Smooth muscle cell (in vitro differentiated cells): Measurements from ENCODE around the gene SUSD5. TPM values are rescaled to one million over a fixed set of nuclear protein-coding genes. Genes with fewer than 3 reads are reported as not detected.

Experiments used
- DNase-seq: peaks from one replicate; lab custom pipeline; 2025; ENCODE audit not compliant: unreplicated experiment; lab: John Stamatoyannopoulos, UW
- H2AFZ ChIP-seq: fragments of 200-600 bp; sonication (generic); 2 replicates; pipeline ENCODE4 v1.6.0; 2016; ENCODE audit warnings: antibody characterized with exemption, low read depth, mild to moderate bottlenecking
- H3F3A ChIP-seq: fragments of 200-600 bp; sonication (generic); 2 replicates; pipeline ENCODE4 v1.6.0; 2017; ENCODE audit warnings: antibody characterized with exemption, low read depth
- H3K27ac ChIP-seq: fragments of 200-600 bp; sonication (generic); 2 replicates; pipeline ENCODE4 v1.5.1; 2016; ENCODE audit warnings: low read depth, mild to moderate bottlenecking
- H3K27me3 ChIP-seq: fragments of 200-600 bp; sonication (generic); 2 replicates; pipeline ENCODE4 v1.6.1; 2016; ENCODE audit warnings: low read depth, mild to moderate bottlenecking
- H3K36me3 ChIP-seq: fragments of 200-600 bp; sonication (generic); 2 replicates; pipeline ENCODE4 v1.5.1; 2016; ENCODE audit warnings: low read depth
- H3K4me1 ChIP-seq: fragments of 200-600 bp; sonication (generic); 2 replicates; pipeline ENCODE4 v1.5.1; 2016; ENCODE audit warnings: low read depth
- H3K4me2 ChIP-seq: fragments of 200-600 bp; sonication (generic); 2 replicates; pipeline ENCODE4 v1.6.0; 2016; ENCODE audit warnings: mild to moderate bottlenecking
- H3K4me3 ChIP-seq: fragments of 200-600 bp; sonication (generic); 2 replicates; pipeline ENCODE4 v1.5.1; 2016; ENCODE audit warnings: mild to moderate bottlenecking
- H3K79me2 ChIP-seq: fragments of 200-600 bp; sonication (generic); 2 replicates; pipeline ENCODE4 v1.6.0; 2016; ENCODE audit warnings: low read depth, mild to moderate bottlenecking
- H3K9ac ChIP-seq: fragments of 200-600 bp; sonication (generic); 2 replicates; pipeline ENCODE4 v1.6.0; 2016; ENCODE audit warnings: low read depth
- H3K9me3 ChIP-seq: fragments of 200-600 bp; sonication (generic); replicated peaks from 2 replicates; pipeline ENCODE4 v1.5.1; 2016; ENCODE audit warnings: low read depth
- H4K20me1 ChIP-seq: fragments of 200-600 bp; sonication (generic); 2 replicates; pipeline ENCODE4 v1.6.0; 2016; ENCODE audit warnings: low read depth
- CTCF ChIP-seq: fragments of 200-600 bp; sonication (generic); IDR thresholded peaks from 2 replicates; pipeline ENCODE4 v1.5.1; 2017; ENCODE audit warnings: borderline replicate concordance, mild to moderate bottlenecking, antibody characterized with exemption; ENCODE audit not compliant: insufficient read depth, poor library complexity, severe bottlenecking
- WGBS: methylation state at CpG from one replicate; pipeline ENCODE4 v1.1.7; 2016; ENCODE audit warnings: low lambda C conversion rate; 5-methylcytosine and 5-hydroxymethylcytosine counted together
- polyA plus RNA-seq: library from polyadenylated mRNA; unstranded; fragments of >200 nt; fragmentation: Nextera tagmentation; extraction: Ambion mirVana; gene quantifications from 2 replicates; pipeline ENCODE4 v1.2.1, GENCODE V29; 2016
- total RNA-seq: library from RNA; depleted of rRNA; stranded (reverse); fragments of >200 nt; gene quantifications from 2 replicates; pipeline ENCODE4 v1.2.3, GENCODE V29; 2014

Gene SUSD5
- total and polyA plus RNA-seq, 2 experiments from 2014 or later: 1.4 to 1.6 TPM

GRCh38 chr3:33202711-33203457 lies 15.7 kb downstream of the SUSD5 start:
- no peaks in the 10 kb centered on the region for H3F3A ChIP-seq
- H3K79me2 ChIP-seq: no peaks in the 10 kb centered on the region
- H2AFZ ChIP-seq: no peak overlapping the region
- H3K9me3 ChIP-seq: no peaks in the 10 kb centered on the region
- H3K9ac ChIP-seq: no peak overlapping the region
- H3K27ac ChIP-seq: no peak overlapping the region
- no peak overlapping the region for H3K4me3 ChIP-seq
- H3K4me2 ChIP-seq: no peak overlapping the region
- TF ChIP-seq CTCF: no peak
- no peaks in the 10 kb centered on the region for H3K36me3 ChIP-seq
- H4K20me1 ChIP-seq: no peaks in the 10 kb centered on the region
- 77% methylated on average over 6 of the region's 6 CpGs for WGBS
- DNase-seq: no peak
- H3K27me3 ChIP-seq: no peaks in the 10 kb centered on the region
- H3K4me1 ChIP-seq: no peaks in the 10 kb centered on the region

GRCh38 chr3:33201195-33201594 lies 17.4 kb downstream of the SUSD5 start:
- Histone ChIP-seq H3K9me3 (no peaks in the 10 kb centered on the region), H3K4me3 (no peak overlapping the region), H3F3A (no peaks in the 10 kb centered on the region), H3K79me2 (no peaks in the 10 kb centered on the region), H3K27ac (no peak overlapping the region), H3K4me1 (peaks cover 5% of the 10 kb centered on the region), H3K9ac (no peak overlapping the region), H3K27me3 (no peaks in the 10 kb centered on the region), H2AFZ (no peak overlapping the region), H4K20me1 (no peaks in the 10 kb centered on the region), H3K4me2 (no peak overlapping the region), H3K36me3 (no peaks in the 10 kb centered on the region)
- DNase-seq: no peak
- WGBS: 80% methylated on average over 3 of the region's 3 CpGs
- no peak for TF ChIP-seq CTCF

GRCh38 chr3:33196538-33196937 lies 22.1 kb downstream of the SUSD5 start:
- no peak overlapping the region for H3K9ac ChIP-seq
- no peak overlapping the region for H2AFZ ChIP-seq
- no peaks in the 10 kb centered on the region for H3K36me3 ChIP-seq
- no peak for DNase-seq
- no peak for TF ChIP-seq CTCF
- H3K27me3 ChIP-seq: no peaks in the 10 kb centered on the region
- H3K4me2 ChIP-seq: no peak overlapping the region
- H3K9me3 ChIP-seq: no peaks in the 10 kb centered on the region
- H3F3A ChIP-seq: no peaks in the 10 kb centered on the region
- H4K20me1 ChIP-seq: no peaks in the 10 kb centered on the region
- no peaks in the 10 kb centered on the region for H3K79me2 ChIP-seq
- no peak overlapping the region for H3K27ac ChIP-seq
- WGBS: 86% methylated on average over 3 of the region's 3 CpGs
- peaks cover 5% of the 10 kb centered on the region for H3K4me1 ChIP-seq
- no peak overlapping the region for H3K4me3 ChIP-seq

GRCh38 chr3:33194303-33194702 lies 24.3 kb downstream of the SUSD5 start:
- no peak for TF ChIP-seq CTCF
- Histone ChIP-seq H3K36me3 (no peaks in the 10 kb centered on the region), H3K27me3 (no peaks in the 10 kb centered on the region), H3K9ac (no peak overlapping the region), H3K27ac (no peak overlapping the region), H4K20me1 (no peaks in the 10 kb centered on the region), H3K4me2 (no peak overlapping the region), H3K4me1 (peaks cover 5% of the 10 kb centered on the region), H3K9me3 (no peaks in the 10 kb centered on the region), H3K79me2 (no peaks in the 10 kb centered on the region), H3K4me3 (no peak overlapping the region), H2AFZ (no peak overlapping the region), H3F3A (no peaks in the 10 kb centered on the region)
- WGBS: 96% methylated on average over 1 of the region's 1 CpG
- DNase-seq: no peak
